ENCODE measurements around the gene RTL10. TPM values are rescaled to one million over a fixed set of nuclear protein-coding genes. Genes with fewer than 3 reads are reported as not detected.
A peak's percentile ranks its signal among the peaks of the same experiment; 100 is the strongest.

RTL10 gene
- total and polyA plus RNA-seq, 2 of the 8 experiments (the other 6 are each of a cell fraction or from before 2014, with no cell fraction given), result 11.5 to 18.8 TPM

DNA sequence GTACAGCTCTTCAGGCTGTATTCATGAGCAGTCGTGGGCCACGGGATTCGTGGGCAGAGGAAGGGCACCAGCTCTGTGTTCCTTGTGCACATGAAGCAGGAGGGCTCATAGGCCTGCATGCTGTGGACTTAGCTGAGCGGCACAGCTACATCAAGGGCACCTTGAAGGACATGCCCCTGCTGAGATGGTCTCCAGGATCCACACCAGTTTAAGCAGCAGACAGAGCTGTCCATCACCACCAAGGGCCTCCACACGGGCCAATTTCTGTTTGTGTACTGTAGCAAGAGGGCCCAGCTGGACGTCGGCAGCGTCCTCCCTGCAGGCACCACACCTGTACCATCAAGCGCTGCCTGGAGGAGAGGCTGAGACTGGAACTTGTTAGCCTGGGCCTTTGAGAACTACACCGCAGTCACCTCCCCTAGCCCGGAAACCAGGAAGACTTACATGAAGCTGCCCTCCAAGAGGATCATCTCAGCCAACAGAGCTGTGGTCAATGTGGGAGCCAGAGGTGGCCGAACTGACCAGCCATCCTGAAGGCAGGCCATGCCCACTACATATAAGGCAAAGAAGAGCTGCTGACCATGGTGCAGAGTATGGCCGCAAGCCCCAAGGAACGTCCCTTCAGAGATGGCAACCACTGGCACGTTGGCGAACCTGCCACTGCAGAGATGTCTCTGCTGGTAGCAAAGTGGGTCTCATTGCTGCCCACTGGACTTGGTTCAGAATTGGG lies 32.7 kb upstream of the RTL10 start:
- no peaks in the 10 kb centered on the region for H3K79me2 ChIP-seq (ENCODE audit: control insufficient read depth in 1 of 2, insufficient read depth in 2 of 2, low read length in 2 of 2)
- CTCF ChIA-PET (ENCODE audit: partially characterized antibody), result interaction anchor here (0.7 to 9.5 kb wide), 6 partner anchors 13 to 164 kb away, joined by 3 to 69 read pairs (median 4); no protein-coding TSS in a partner anchor
- H3K36me3 ChIP-seq (ENCODE audit: control insufficient read depth in 2 of 4, insufficient read depth in 4 of 4, low read length in 3 of 4), result no peaks in the 10 kb centered on the region
- H3K14ac ChIP-seq (ENCODE audit: insufficient read length), result no peak overlapping the region
- H4K91ac ChIP-seq (replicated peaks; ENCODE audit: insufficient read length, low read length), result peak overlapping the region; percentile 5
- peak overlapping the region; percentile 11; the same call in 1 of the 2 replicates for H4K8ac ChIP-seq (ENCODE audit: extremely low read depth, insufficient read depth, low read length)
- H2BK120ac ChIP-seq (replicated peaks; ENCODE audit: low read depth, low read length), result no peak overlapping the region
- peak overlapping the region; percentile 35; the same call in 1 of the 2 replicates for H2BK12ac ChIP-seq (ENCODE audit: low read depth, low read length)
- FAIRE-seq (no peak), DNase-seq (ENCODE audit: low read depth in 1 of 2, low spot score in 2 of 2) (no peak)
- no peaks in the 10 kb centered on the region for H3K79me1 ChIP-seq (ENCODE audit: low read depth, low read length)
- H2BK5ac ChIP-seq (ENCODE audit: low read depth, low read length), result 0 out of 2 replicates have a peak overlapping the region, but pooled peaks have one; percentile 4
- no peaks in the 10 kb centered on the region for H3K9me3 ChIP-seq (ENCODE audit: insufficient read depth in 2 of 2, low read depth in 1 of 2, low read length in 1 of 2)
- H2AK5ac ChIP-seq (ENCODE audit: low read depth, low read length), result 0 out of 2 replicates have a peak overlapping the region, but pooled peaks have one; percentile 4
- WGBS, 2 experiments (ENCODE audit: extremely low coverage in 1 of 2, insufficient coverage in 1 of 2, insufficient read length in 1 of 2, insufficient replicate concordance in 2 of 2, low coverage in 1 of 2, low lambda C conversion rate in 2 of 2, missing lambda C conversion rate in 1 of 2), result 95% methylated on average over 16 of the region's 16 CpGs; no CpG with 5 or more reads in 1 of the 2 experiments
- H3K4me3 ChIP-seq (ENCODE audit: extremely low read depth in 1 of 4, insufficient read depth in 2 of 4, low read depth in 3 of 4, low read length in 4 of 4), result no peak overlapping the region
- H3K56ac ChIP-seq (replicated peaks; ENCODE audit: insufficient read length, low read depth, low read length), result no peak overlapping the region
- no peaks in the 10 kb centered on the region for H3K23me2 ChIP-seq (ENCODE audit: low read depth, low read length)
- POLR2A ChIA-PET (ENCODE audit: partially characterized antibody), result interaction anchor here (1.0 kb wide), 2 partner anchors 16 to 139 kb away, joined by 3 read pairs; no protein-coding TSS in a partner anchor
- no peak overlapping the region for H2AFZ ChIP-seq (ENCODE audit: low read length)
- H3K4me1 ChIP-seq (replicated peaks in 1 of 4; ENCODE audit: control insufficient read depth in 3 of 4, insufficient read depth in 4 of 4, low read length in 3 of 4), result peaks cover 7 to 19% (median 17%) of the 10 kb centered on the region in 4 experiments
- no peak overlapping the region for H2BK20ac ChIP-seq (ENCODE audit: low read length)
- H3K27ac ChIP-seq (ENCODE audit: low read depth, low read length), result no peak overlapping the region; the same call in 1 of the 2 replicates
- H3K27me3 ChIP-seq (replicated peaks in 1 of 4; ENCODE audit: control insufficient read depth in 3 of 4, extremely low read depth in 1 of 4, insufficient read depth in 3 of 4, low read length in 3 of 4), result peaks cover 0 to 2% (median 0%) of the 10 kb centered on the region in 4 experiments; a peak in 3 of 7 replicates
- no peaks in the 10 kb centered on the region for H4K20me1 ChIP-seq (replicated peaks in 1 of 2; ENCODE audit: control insufficient read depth in 1 of 2, insufficient read depth in 2 of 2, low read length in 2 of 2)
- H3K23ac ChIP-seq (ENCODE audit: insufficient read length), result no peak overlapping the region
- H3K4ac ChIP-seq (replicated peaks; ENCODE audit: insufficient read length, low read depth, low read length), result no peak overlapping the region
- H4K5ac ChIP-seq (ENCODE audit: insufficient read length, low read depth, low read length), result no peak overlapping the region
- H3K9ac ChIP-seq (replicated peaks in 1 of 4; ENCODE audit: extremely low read depth in 1 of 4, low read depth in 3 of 4, low read length in 3 of 4), result no peak overlapping the region
- H2BK15ac ChIP-seq (ENCODE audit: low read length), result no peak overlapping the region
- no peak overlapping the region for H3K18ac ChIP-seq (ENCODE audit: extremely low read depth, low read length)
- H3K4me2 ChIP-seq (ENCODE audit: insufficient read depth in 1 of 2, low read depth in 2 of 2, low read length in 2 of 2), result no peak overlapping the region
- TF ChIP-seq EZH2 (IDR thresholded peaks at IDR 0.05; ENCODE audit: low read depth, low read length, severe bottlenecking) (no peak), SIX5 (IDR thresholded peaks at IDR 0.05; ENCODE audit: low read depth, low read length) (no peak), RAD21 (IDR thresholded peaks at IDR 0.05 in 1 of 2, conservative IDR thresholded peaks at IDR 0.05 in 1 of 2; ENCODE audit: low read depth in 2 of 2, low read length in 2 of 2) (no peak), SUZ12 (IDR thresholded peaks at IDR 0.05; ENCODE audit: low read length) (no peak), SP4 (IDR thresholded peaks at IDR 0.05; ENCODE audit: low read length) (no peak), EGR1 (IDR thresholded peaks at IDR 0.05; ENCODE audit: borderline replicate concordance, low read depth, low read length) (no peak)
- TF ChIP-seq, protein P1, sequence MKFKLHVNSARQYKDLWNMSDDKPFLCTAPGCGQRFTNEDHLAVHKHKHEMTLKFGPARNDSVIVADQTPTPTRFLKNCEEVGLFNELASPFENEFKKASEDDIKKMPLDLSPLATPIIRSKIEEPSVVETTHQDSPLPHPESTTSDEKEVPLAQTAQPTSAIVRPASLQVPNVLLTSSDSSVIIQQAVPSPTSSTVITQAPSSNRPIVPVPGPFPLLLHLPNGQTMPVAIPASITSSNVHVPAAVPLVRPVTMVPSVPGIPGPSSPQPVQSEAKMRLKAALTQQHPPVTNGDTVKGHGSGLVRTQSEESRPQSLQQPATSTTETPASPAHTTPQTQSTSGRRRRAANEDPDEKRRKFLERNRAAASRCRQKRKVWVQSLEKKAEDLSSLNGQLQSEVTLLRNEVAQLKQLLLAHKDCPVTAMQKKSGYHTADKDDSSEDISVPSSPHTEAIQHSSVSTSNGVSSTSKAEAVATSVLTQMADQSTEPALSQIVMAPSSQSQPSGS (IDR thresholded peaks at IDR 0.05; ENCODE audit: low read length), result no peak
- TF ChIP-seq, protein P2, sequence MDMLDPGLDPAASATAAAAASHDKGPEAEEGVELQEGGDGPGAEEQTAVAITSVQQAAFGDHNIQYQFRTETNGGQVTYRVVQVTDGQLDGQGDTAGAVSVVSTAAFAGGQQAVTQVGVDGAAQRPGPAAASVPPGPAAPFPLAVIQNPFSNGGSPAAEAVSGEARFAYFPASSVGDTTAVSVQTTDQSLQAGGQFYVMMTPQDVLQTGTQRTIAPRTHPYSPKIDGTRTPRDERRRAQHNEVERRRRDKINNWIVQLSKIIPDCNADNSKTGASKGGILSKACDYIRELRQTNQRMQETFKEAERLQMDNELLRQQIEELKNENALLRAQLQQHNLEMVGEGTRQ (IDR thresholded peaks at IDR 0.05; ENCODE audit: low read length), result no peak
